NCI-H146 (cell line): ENCODE data around the gene EIF3L.

Experiments used
- DNase-seq: peaks from one replicate; lab custom pipeline; 2025; lab: John Stamatoyannopoulos, UW

EIF3L gene

DNA sequence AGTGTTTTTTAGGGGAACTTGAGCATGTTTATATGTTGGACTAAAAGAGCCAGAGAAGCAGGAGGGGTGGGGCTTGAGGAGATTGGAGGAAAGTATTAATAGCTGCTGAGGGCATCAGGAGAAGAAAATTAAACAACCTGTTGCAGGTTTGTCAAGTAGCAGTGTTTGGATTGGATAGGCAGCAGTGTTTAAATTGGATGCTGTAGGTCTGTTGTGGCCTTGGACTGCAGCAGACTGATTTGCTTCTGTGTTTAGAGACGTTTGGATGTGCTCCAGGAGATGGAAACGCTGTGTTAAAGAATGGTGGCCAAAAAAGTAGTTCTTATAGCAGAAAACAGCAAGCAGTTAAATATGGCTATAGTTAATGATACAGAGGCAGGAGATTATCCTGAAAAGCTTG, 5.7 kb downstream of the EIF3L start:
- no peak for DNase-seq

- DNase-seq: no peak
Observed at GRCh38 chr22:37855462-37855861, 6.2 kb downstream of the EIF3L start.

- DNase-seq: no peak
Observed at GRCh38 chr22:37860796-37861421, 11.7 kb downstream of the EIF3L start.

GRCh38 chr22:37862570-37863325, 13.5 kb downstream of the EIF3L start:
- no peak for DNase-seq

DNA sequence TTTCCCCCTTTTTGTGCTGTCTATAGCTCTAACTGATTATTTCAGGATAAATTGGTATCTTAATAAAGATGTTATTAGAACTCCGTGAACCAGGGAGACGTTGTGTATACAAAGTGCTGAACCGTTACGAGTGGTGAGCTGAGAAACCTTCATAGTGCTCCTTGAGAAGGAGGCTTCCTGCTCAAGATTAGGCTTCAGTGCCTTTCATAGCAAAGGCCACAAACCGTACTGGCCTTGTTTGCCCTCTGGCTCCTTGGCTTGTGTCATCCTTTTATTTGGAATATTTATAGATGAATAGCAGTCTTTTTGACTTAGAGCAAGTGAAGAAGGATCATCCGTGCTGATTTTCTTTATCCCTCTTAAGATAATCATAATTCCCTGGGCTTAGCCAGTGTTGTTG, 16.3 kb downstream of the EIF3L start:
- DNase-seq: no peak

DNA sequence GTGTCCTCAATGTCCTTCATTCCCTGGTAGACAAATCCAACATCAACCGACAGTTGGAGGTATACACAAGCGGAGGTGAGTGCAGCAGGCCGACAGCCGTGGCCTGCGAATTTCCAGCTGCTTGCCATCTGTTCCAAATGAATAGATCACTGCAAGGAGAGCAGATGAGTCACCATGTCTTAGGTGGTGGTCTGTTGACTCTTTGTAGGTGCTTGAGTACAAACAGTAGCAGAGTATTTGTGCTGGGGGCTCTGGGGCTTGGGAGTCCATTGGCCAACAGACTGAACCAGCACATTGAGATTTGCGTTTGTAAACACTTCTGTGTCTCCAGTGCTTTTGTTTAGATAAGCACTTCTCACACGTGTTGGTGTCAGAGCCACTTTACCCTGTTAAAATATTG, 21.1 kb downstream of the EIF3L start:
- no peak for DNase-seq

GRCh38 chr22:37880668-37881440, 31.6 kb downstream of the EIF3L start:
- DNase-seq: no peak

DNA sequence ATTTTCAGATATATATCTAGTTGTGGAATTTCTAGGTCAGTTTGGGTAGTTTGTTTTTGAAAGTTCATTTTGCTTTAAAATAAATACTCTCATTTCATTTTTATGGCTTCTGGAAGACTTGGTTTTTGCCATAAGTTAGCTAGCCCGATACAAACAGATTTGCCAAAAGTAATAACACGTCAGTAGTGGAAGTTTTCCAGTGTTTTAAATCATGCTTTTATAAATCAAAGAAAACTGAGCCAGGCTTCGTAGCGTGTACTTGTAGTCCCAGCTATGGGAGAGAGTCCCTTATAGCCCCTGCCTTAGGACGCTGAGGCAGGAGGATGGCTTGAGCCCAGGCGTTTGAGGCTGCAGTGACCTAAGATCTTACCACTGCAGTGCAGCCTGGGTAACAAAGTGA, 35.2 kb downstream of the EIF3L start:
- no peak for DNase-seq

GRCh38 chr22:37887584-37888378, 38.6 kb downstream of the EIF3L start:
- DNase-seq: no peak

GRCh38 chr22:37891926-37892325, 42.7 kb downstream of the EIF3L start:
- no peak for DNase-seq

DNA sequence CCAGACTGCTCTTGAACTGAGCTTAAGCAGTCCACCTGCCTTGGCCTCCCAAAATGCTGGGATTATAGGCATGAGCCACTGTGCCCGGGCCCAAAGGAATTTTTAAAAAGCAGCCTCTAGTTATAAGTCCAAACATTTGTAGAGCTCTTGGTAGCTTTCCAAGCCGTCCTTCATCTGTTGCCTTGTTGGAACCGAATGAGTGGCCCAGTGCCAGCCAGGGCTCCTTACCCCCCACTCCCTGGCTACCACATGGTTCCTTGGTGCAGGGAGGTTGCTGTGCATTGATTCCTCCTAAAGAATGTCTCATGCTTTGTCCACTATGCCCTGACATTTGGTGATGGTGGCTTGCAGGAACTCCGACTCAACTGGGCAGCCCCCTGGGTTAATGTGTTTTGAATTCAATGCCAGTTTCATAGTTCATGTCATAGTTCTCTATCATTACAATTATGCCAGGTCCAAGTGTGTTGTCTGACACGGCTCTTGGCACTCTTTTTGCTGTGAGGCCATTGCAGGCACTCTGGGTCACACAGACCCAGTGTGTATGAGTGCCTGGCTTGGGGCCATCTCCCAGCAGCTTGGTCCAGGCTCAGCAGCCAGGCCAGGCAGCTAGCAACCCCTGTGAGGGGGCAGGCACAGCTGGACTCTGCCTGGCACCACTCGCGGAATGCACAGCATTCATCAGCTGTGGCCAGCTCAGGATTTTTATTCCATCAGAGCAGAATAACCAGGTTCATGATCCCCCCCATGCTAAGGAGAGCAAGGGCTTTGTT, 43.5 kb downstream of the EIF3L start:
- DNase-seq: no peak

GRCh38 chr22:37893583-37893983, 44.4 kb downstream of the EIF3L start:
- no peak for DNase-seq

- DNase-seq: no peak
Observed at GRCh38 chr22:37894939-37895670, 45.9 kb downstream of the EIF3L start.

GRCh38 chr22:37896181-37896592, 47.0 kb downstream of the EIF3L start:
- no peak for DNase-seq

DNA sequence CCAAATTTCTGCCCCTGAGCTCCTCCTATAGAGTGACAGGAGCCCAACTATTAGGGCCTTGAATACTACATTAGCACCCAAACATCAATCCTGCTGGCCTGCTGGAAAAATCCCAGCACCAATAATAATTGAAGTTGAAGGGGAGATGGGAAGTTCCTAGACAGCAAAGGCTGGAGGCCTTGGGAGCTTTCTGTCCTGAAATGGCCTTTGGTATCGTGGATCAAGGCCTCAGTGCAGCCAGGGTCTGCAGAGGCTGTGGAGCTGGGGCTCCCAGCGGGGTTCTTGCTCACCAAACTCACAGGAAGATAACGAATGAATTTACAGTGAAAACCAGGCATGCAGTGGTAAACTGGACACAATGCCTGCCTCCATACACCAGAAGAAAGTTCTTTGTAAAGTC, 47.7 kb downstream of the EIF3L start:
- no peak for DNase-seq

DNA sequence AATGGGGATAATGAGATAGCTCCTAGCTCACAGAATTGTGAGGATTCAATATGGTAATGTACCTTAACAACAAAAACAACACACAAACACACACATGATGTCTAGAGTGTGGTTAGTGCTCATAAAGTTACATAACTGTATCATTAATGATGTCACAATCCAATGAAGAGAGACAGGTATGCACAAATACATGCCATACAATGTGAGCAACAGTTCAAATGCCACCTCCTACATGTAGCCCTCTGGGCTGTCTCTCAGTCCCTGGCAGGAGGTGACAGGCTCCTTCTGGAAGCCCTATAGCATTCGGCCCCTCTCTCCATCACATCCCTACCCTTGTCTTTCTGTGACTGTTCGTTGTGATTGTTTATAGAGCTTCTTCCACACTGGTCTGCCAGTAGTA, 48.6 kb downstream of the EIF3L start:
- no peak for DNase-seq

DNA sequence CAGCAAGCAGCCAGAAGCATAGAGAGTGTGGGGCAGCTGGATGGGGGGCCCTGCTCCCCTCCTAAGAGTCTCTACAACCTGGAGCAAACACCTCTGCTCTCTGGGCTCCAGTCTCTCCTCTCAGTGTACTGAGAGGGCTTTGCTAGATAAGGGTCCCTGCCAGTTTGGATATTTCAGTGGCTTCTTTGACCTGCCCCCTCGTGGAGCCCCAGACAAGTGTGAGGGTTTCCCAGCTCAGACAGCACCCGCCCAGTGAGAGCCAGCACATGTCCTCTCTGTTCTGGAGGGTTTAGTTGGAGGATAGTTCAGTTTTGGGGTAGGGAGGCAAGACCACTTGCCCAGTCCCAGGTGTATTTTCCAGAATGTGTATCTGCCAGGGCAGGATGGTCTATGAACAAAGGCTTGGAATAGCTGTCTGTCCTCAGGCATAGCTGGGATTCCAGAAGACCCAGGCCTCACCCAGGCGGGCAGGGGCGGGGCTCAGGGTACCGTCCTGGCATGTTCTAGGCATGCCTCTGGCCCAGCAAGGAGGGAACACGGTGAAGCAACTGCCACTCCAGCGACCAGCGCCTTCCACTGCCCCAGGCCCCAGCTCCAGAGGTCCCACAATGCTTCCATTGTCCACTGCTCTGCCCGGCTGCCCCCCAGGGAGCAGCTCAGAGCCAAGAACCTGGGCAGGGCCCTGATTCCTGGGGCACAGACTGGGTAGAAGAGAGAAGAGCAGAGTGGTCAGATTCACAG, 49.4 kb downstream of the EIF3L start:
- no peak for DNase-seq

DNA sequence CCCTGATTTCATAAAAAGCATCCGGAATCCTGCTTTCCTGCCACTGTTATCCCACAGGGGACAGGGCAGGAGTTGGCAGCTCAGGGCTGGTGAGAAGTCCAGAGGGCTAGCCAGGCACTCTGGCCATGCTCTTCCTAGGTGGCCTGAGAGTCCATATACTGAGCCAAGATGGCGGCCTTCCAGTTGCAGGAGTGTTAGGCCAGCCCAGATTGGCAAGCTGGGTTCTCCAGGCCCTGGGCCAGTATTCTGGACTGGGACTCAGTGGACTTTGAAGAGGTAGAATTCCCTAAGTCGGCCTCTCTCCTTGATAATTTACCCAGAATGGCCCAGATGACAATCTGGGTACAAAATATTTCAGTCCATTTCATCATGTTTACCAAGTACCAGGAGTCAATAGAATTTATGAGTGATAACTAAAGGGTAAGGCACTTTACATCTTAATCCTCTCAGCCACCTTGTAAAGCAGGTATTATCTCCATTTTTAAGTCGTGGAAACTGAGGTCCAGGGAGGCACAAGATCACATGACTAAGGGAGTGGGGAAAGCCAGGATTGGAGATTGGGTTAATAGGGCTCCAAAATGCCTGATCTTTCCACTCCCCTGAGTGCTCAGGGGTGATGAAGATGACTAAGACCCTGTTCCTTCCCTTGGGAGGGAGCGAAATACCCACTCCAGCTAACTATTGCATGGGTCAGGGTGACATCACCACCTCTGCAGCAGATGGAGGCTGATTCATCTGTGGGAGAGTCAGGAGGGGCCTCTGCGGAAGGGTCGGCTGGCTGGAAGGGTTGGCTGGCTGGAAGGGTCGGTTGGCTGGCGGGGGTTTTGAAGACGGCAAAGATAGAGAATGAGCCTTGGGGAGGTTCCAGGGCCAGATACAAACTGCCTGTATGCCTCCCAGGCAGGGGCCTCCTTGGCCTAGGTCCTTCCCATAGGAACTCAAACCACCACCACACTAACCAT, 55.6 kb downstream of the EIF3L start:
- no peak for DNase-seq
